ENCODE data around the gene GPR137. TPM values are rescaled to one million over a fixed set of nuclear protein-coding genes. Genes with fewer than 3 reads are reported as not detected.
A peak's percentile ranks its signal among the peaks of the same experiment; 100 is the strongest.

Gene GPR137
- total and polyA plus RNA-seq, 9 of the 15 experiments (the other 6 are each of a cell fraction or from before 2014, with no cell fraction given) = 0.32 to 26.7 (median 10.7) TPM

GRCh38 chr11:64240435-64241240 is 45.0 kb upstream of the GPR137 start, which contains the start of gene FKBP2 (continued):
- TF ChIP-seq ZNF592 (IDR thresholded peaks at IDR 0.05) = peak; percentile 51; the same call in 1 of the 2 replicates
- 0 out of 2 replicates have a peak, but pooled peaks have one; percentile 4 for TF ChIP-seq MXI1 (IDR thresholded peaks at IDR 0.05; ENCODE audit: low read depth, low read length)
- no peak for TF ChIP-seq PREB (CRISPR knock-in tag; IDR thresholded peaks at IDR 0.05)
- TF ChIP-seq PML (IDR thresholded peaks at IDR 0.05; ENCODE audit: low read length) = peak; percentile 89
- peak; percentile 91 for TF ChIP-seq ZBTB12 (CRISPR knock-in tag; IDR thresholded peaks at IDR 0.05)
- no peak for TF ChIP-seq USF2 (CRISPR knock-in tag; IDR thresholded peaks at IDR 0.05)
- no peak for TF ChIP-seq SIX5 (IDR thresholded peaks at IDR 0.05; ENCODE audit: borderline replicate concordance in 1 of 2, insufficient read depth in 1 of 2, low read depth in 1 of 2, low read length in 2 of 2)
- TF ChIP-seq ZNF740 (CRISPR knock-in tag; IDR thresholded peaks at IDR 0.05) = 0 out of 2 replicates have a peak, but pooled peaks have one; percentile 43
- TF ChIP-seq ZNF740 (tag; IDR thresholded peaks at IDR 0.05) = 0 out of 4 replicates have a peak, but pooled peaks of 1 of the 2 experiments have one; percentile 35
- peak; percentile 52 for TF ChIP-seq THAP12 (CRISPR knock-in tag; IDR thresholded peaks at IDR 0.05)
- TF ChIP-seq CC2D1A (IDR thresholded peaks at IDR 0.05) = no peak
- peak; percentile 69; the same call in 1 of the 2 replicates for TF ChIP-seq SMAD3 (CRISPR knock-in tag; conservative IDR thresholded peaks at IDR 0.05)
- TF ChIP-seq ZSCAN32 (CRISPR knock-in tag; IDR thresholded peaks at IDR 0.05) = 0 out of 2 replicates have a peak, but pooled peaks have one; percentile 25
- TF ChIP-seq POLR2H (tag; IDR thresholded peaks at IDR 0.05; ENCODE audit: low read depth) = peak; percentile 93
- TF ChIP-seq SOX6 (IDR thresholded peaks at IDR 0.05) = peak; percentile 49
